Endothelial cell of umbilical vein (primary cell): ENCODE data around the gene HOXB7. TPM values are rescaled to one million over a fixed set of nuclear protein-coding genes. Genes with fewer than 3 reads are reported as not detected.

Experiments
- BruUV-seq: library from RNA; stranded (reverse); fragments of 400-500 nt; replicated peaks from 2 replicates; lab custom pipeline; 2021; lab: Mats Ljungman, UMichigan
- CTCF ChIA-PET: fragments of 300-600, 350-600 bp; sonication (Branson Sonifier 250); formaldehyde crosslinking; loops from one replicate; lab custom pipeline; 2021; ENCODE audit warnings: antibody characterized with exemption, inconsistent platforms; lab: Charles Lee
- POLR2A ChIA-PET: fragments of 300-600, 350-600 bp; sonication (Branson Sonifier 250); formaldehyde crosslinking; loops from one replicate; lab custom pipeline; 2021; ENCODE audit warnings: antibody characterized with exemption, inconsistent platforms; lab: Charles Lee
- DNase-seq: peaks from one replicate; pipeline ENCODE4 v3.0.0-alpha.2; 2011; ENCODE audit warnings: low read depth, low spot score
- FAIRE-seq: peaks from 2 replicates; lab custom pipeline; 2011; peaks lifted over from hg19 to GRCh38; lab: Jason Lieb, UNC
- H2AFZ ChIP-seq: 2 replicates; pipeline ENCODE4 v1.6.0; 2012; ENCODE audit warnings: low read depth, low read length, control low read depth, inconsistent platforms
- H3K27ac ChIP-seq: 2 replicates; pipeline ENCODE4 v1.5.1; 2011; ENCODE audit warnings: low read depth, mild to moderate bottlenecking, control low read depth, low read length, moderate library complexity; ENCODE audit not compliant: insufficient read depth
- H3K27me3 ChIP-seq, 2 experiments: 2 replicates each; pipeline versions ENCODE4 v1.6.0 to v1.6.1; 2011; ENCODE audit warnings: low read length in 2 of 2, mixed read lengths in 1 of 2; ENCODE audit not compliant: control insufficient read depth in 2 of 2, insufficient read depth in 2 of 2
- H3K36me3 ChIP-seq, 2 experiments: 2 replicates in 1 of 2; 3 replicates in 1 of 2; pipeline ENCODE4 v1.5.1; 2011; ENCODE audit warnings: low read length in 2 of 2, mild to moderate bottlenecking in 1 of 2, moderate library complexity in 1 of 2; ENCODE audit not compliant: control insufficient read depth in 2 of 2, insufficient read depth in 2 of 2; ENCODE audit errors: extremely low read depth in 1 of 2
- H3K4me1 ChIP-seq: 3 replicates; pipeline ENCODE4 v1.5.1; 2011; ENCODE audit warnings: mild to moderate bottlenecking, low read length; ENCODE audit not compliant: control insufficient read depth, insufficient read depth; ENCODE audit errors: extremely low read depth
- H3K4me2 ChIP-seq: 2 replicates; pipeline ENCODE4 v1.6.1; 2011; ENCODE audit warnings: low read length, control low read depth, mixed read lengths; ENCODE audit not compliant: insufficient read depth
- H3K4me3 ChIP-seq, 3 experiments: fragments of 200-600 bp in 1 of 3; sonication (generic), shearing (Covaris generic) in 1 of 3; replicated peaks in 1 of 3; 2 replicates each; pipeline ENCODE4 v1.5.1; 2011 to 2016; ENCODE audit warnings: control low read depth in 3 of 3, low read length in 3 of 3, mild to moderate bottlenecking in 2 of 3, inconsistent platforms in 1 of 3, low read depth in 1 of 3, moderate library complexity in 1 of 3; ENCODE audit not compliant: insufficient read depth in 1 of 3
- H3K79me2 ChIP-seq: 2 replicates; pipeline ENCODE4 v1.6.0; 2012; ENCODE audit warnings: low read length, inconsistent platforms; ENCODE audit not compliant: control insufficient read depth, insufficient read depth
- H3K9ac ChIP-seq: replicated peaks from 2 replicates; pipeline ENCODE3; 2011; ENCODE audit warnings: low read length, control low read depth; ENCODE audit not compliant: insufficient read depth; ENCODE audit errors: extremely low read depth
- H3K9me1 ChIP-seq: replicated peaks from 3 replicates; pipeline ENCODE4 v1.6.0; 2011; ENCODE audit warnings: mild to moderate bottlenecking, low read length; ENCODE audit not compliant: control insufficient read depth, insufficient read depth; ENCODE audit errors: extremely low read depth
- H3K9me3 ChIP-seq: replicated peaks from 2 replicates; pipeline ENCODE4 v1.5.1; 2012; ENCODE audit warnings: low read length, inconsistent platforms; ENCODE audit not compliant: control insufficient read depth, insufficient read depth
- H4K20me1 ChIP-seq: replicated peaks from 2 replicates; pipeline ENCODE3; 2011; ENCODE audit warnings: mild to moderate bottlenecking, low read length; ENCODE audit not compliant: control insufficient read depth, insufficient read depth; ENCODE audit errors: extremely low read depth
- CTCF ChIP-seq, 2 donors: IDR thresholded peaks; 1 replicate in 1 of 2; 2 replicates in 1 of 2; pipeline ENCODE4 v1.5.1; 2011; ENCODE audit warnings: low read length in 2 of 2, mild to moderate bottlenecking in 2 of 2, moderate library complexity in 2 of 2, control low read depth in 1 of 2, inconsistent platforms in 1 of 2, low read depth in 1 of 2; ENCODE audit not compliant: insufficient read depth in 1 of 2; ENCODE audit errors: extremely low read depth in 1 of 2
- EZH2 ChIP-seq: IDR thresholded peaks from 2 replicates; pipeline ENCODE4 v1.6.1; 2012; ENCODE audit warnings: borderline replicate concordance, low read depth, mild to moderate bottlenecking, moderate library complexity, low read length, inconsistent platforms; ENCODE audit not compliant: severe bottlenecking
- FOS ChIP-seq: IDR thresholded peaks from 2 replicates; pipeline ENCODE4 v1.6.1; 2011; ENCODE audit warnings: mild to moderate bottlenecking, low read length, moderate library complexity, borderline replicate concordance; ENCODE audit not compliant: insufficient read depth
- GATA2 ChIP-seq: IDR thresholded peaks from 2 replicates; pipeline ENCODE4 v1.7.0; 2011; ENCODE audit warnings: low read depth, mild to moderate bottlenecking, moderate library complexity, mixed read lengths, low read length; ENCODE audit not compliant: insufficient read length, insufficient read depth
- JUN ChIP-seq: IDR thresholded peaks from 2 replicates; pipeline ENCODE4 v1.6.1; 2011; ENCODE audit warnings: borderline replicate concordance, low read depth; ENCODE audit not compliant: insufficient read length, insufficient read depth
- MAX ChIP-seq: IDR thresholded peaks from 2 replicates; pipeline ENCODE4 v1.6.1; 2011; ENCODE audit not compliant: insufficient read depth, insufficient read length
- MYC ChIP-seq: IDR thresholded peaks from one replicate; pipeline ENCODE4 v1.6.1; 2011; ENCODE audit warnings: mild to moderate bottlenecking, low read depth, low read length
- POLR2A ChIP-seq: IDR thresholded peaks from 2 replicates; pipeline ENCODE4 v1.6.1; 2012; ENCODE audit warnings: low read depth, mild to moderate bottlenecking, control low read depth, low read length
- POLR2AphosphoS5 ChIP-seq: IDR thresholded peaks from 2 replicates; pipeline ENCODE4 v1.6.1; 2012; ENCODE audit warnings: low read depth, mild to moderate bottlenecking, control low read depth, low read length, moderate library complexity; ENCODE audit not compliant: insufficient read depth
- dilution Hi-C: fragments of 300-500 bp; cut with MboI; formaldehyde crosslinking; loops from one replicate; pipeline ENCODE4 v1.15.0; 2019; ENCODE audit warnings: low sequenced_read_pairs; ENCODE audit not compliant: extremely low pct_ligation_motif_present
- intact Hi-C: fragments of 100-400 bp; cut with micrococcal nuclease; formaldehyde crosslinking; loops from one replicate; pipeline ENCODE4 v1.10.0; 2022
- polyA plus RNA-seq, 4 experiments: library from polyadenylated mRNA; depleted of rRNA in 3 of 4; stranded (reverse) in 3 of 4; unstranded in 1 of 4; fragments of >200 nt; gene quantifications; 2 replicates each; pipeline versions ENCODE4 v1.2.1 to v1.2.3, GENCODE V29; 2011 to 2012; ENCODE audit warnings: missing spikeins in 1 of 4
- total RNA-seq: library from RNA; stranded (reverse); gene quantifications from 2 replicates; pipeline ENCODE4 v1.2.3, GENCODE V29; 2021

Gene HOXB7
- total and polyA plus RNA-seq, 2 donors (not counting 3 experiments of a cell fraction or from before 2014, with no cell fraction given) = 23.5 to 24.5 TPM

GRCh38 chr17:48605991-48606891 is 4.6 kb downstream of the HOXB7 start:
- Histone ChIP-seq H3K27me3 (no peaks in the 10 kb centered on the region), H4K20me1 (no peaks in the 10 kb centered on the region), H3K27ac (no peak overlapping the region), H3K9ac (no peak overlapping the region), H3K4me1 (peaks cover 29% of the 10 kb centered on the region), H3K4me3 (no peak overlapping the region), H3K79me2 (peaks cover 47% of the 10 kb centered on the region), H3K36me3 (no peaks in the 10 kb centered on the region), H3K4me2 (peak overlapping the region; percentile 95), H3K9me3 (no peaks in the 10 kb centered on the region), H3K9me1 (no peaks in the 10 kb centered on the region), H2AFZ (peak overlapping the region; percentile 77)
- no peak for TF ChIP-seq POLR2AphosphoS5
- no peak for TF ChIP-seq EZH2
- TF ChIP-seq FOS = no peak
- no TSS peak for BruUV-seq
- POLR2A ChIA-PET = no interaction called here
- peak; percentile 58 for FAIRE-seq
- CTCF ChIA-PET = interaction anchor here (1.3 to 1.7 kb wide), 2 partner anchors 12 to 345 kb away, joined by 3 to 4 read pairs; no protein-coding TSS in a partner anchor
- intact Hi-C loops = no loop called here
- no peak for DNase-seq
- dilution Hi-C loops = no loop called here

- peak overlapping the region; percentile 54 for H3K27ac ChIP-seq
- TF ChIP-seq CTCF (IDR thresholded peaks at IDR 0.05; ENCODE audit: extremely low read depth in 1 of 2, insufficient read depth in 1 of 2, low read depth in 1 of 2, low read length in 2 of 2) (no peak), EZH2 (no peak), GATA2 (no peak), JUN (no peak), FOS (no peak), POLR2A (no peak), MAX (no peak), POLR2AphosphoS5 (no peak), MYC (no peak)
- CTCF ChIA-PET = interaction anchor here (1.3 to 2.0 kb wide), 2 partner anchors 344 to 580 kb away, joined by 3 to 4 read pairs; no protein-coding TSS in a partner anchor
Observed at GRCh38 chr17:48605409-48605919, 5.4 kb downstream of the HOXB7 start.

More at GRCh38 chr17:48605409-48605919, 5.4 kb downstream of the HOXB7 start:
- BruUV-seq = no TSS peak
- no peak for DNase-seq
- Histone ChIP-seq H2AFZ (peak overlapping the region; percentile 77), H4K20me1 (no peaks in the 10 kb centered on the region), H3K9me1 (no peaks in the 10 kb centered on the region), H3K9ac (peak overlapping the region; percentile 87), H3K4me3 (peak overlapping the region in 2 of 3 experiments; percentile 47 to 97), H3K9me3 (no peaks in the 10 kb centered on the region), H3K79me2 (peaks cover 55% of the 10 kb centered on the region), H3K36me3 (no peaks in the 10 kb centered on the region), H3K4me2 (peak overlapping the region; percentile 95), H3K27me3 (no peaks in the 10 kb centered on the region), H3K4me1 (peaks cover 30% of the 10 kb centered on the region)
- FAIRE-seq = peak; percentile 65
- intact Hi-C loops = no loop called here
- dilution Hi-C loops = no loop called here
- POLR2A ChIA-PET = interaction anchor here (0.6 to 1.0 kb wide), 2 partner anchors 9 to 236 kb away, joined by 4 to 7 read pairs; partner anchors contain the start of gene HOXB8
